ENCODE measurements around the gene CCDC74B.
"Not testable (repeated sequence)": the region's sequence is repeated elsewhere in the genome, so short reads cannot be mapped to it uniquely, and the experiment has no call there.

The CCDC74B gene

GRCh38 chr2:130150181-130151144, 5.6 kb upstream of the CCDC74B start:
- no peak for DNase-seq (ENCODE audit: low read depth in 2 of 2)

- not testable (repeated sequence) for DNase-seq (ENCODE audit: low read depth in 2 of 2)
These were observed 3.6 kb upstream of the CCDC74B start for GRCh38 chr2:130148515-130148914.

DNA sequence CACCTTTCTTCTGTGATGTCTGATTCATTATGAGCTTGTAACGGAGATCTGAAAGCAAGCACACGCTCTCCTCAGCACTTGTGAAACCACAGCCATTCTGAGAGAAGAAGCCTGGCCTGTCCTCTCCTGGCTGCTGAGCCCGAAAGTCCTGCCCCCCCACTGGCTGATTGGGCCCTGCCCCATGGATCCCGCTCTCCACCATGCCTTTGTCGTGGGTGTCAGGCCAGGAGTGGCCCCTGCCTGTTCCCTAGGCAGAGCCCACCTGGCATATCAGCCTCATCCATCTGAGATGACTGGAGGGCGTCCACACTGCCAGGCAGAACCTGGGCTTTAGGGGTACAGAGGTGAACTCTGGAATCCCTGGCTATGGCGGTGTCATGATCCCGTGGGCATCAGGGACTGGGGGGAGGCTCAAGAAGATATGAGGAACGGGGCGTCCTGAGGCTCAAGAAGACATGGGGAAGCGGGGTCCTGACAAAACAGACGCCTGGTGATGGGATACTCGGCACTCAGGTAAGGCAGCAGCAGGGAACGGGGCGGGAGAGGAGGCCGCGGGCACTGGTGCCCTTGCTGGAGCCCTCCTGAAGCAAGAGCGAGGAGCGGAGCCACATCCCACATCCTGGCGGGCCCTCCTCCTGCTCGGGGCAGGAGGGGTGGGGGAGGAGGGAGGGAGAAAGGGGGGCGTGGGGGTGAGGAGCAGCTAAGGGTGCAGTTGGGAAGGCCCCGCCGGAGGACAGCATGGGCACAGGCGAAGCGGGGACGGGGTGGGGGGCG, 1.5 kb downstream of the CCDC74B start:
- not testable (repeated sequence) for DNase-seq (ENCODE audit: low read depth in 2 of 2)

GRCh38 chr2:130142396-130143265, 2.3 kb downstream of the CCDC74B start:
- not testable (repeated sequence) for DNase-seq (ENCODE audit: low read depth in 2 of 2)

- not testable (repeated sequence) for DNase-seq (ENCODE audit: low read depth in 2 of 2)
These were observed 3.1 kb downstream of the CCDC74B start for GRCh38 chr2:130141645-130142370.

GRCh38 chr2:130141002-130141401, 3.9 kb downstream of the CCDC74B start:
- not testable (repeated sequence) for DNase-seq (ENCODE audit: low read depth in 2 of 2)

GRCh38 chr2:130140516-130140915, 4.4 kb downstream of the CCDC74B start:
- not testable (repeated sequence) for DNase-seq (ENCODE audit: low read depth in 2 of 2)

DNA sequence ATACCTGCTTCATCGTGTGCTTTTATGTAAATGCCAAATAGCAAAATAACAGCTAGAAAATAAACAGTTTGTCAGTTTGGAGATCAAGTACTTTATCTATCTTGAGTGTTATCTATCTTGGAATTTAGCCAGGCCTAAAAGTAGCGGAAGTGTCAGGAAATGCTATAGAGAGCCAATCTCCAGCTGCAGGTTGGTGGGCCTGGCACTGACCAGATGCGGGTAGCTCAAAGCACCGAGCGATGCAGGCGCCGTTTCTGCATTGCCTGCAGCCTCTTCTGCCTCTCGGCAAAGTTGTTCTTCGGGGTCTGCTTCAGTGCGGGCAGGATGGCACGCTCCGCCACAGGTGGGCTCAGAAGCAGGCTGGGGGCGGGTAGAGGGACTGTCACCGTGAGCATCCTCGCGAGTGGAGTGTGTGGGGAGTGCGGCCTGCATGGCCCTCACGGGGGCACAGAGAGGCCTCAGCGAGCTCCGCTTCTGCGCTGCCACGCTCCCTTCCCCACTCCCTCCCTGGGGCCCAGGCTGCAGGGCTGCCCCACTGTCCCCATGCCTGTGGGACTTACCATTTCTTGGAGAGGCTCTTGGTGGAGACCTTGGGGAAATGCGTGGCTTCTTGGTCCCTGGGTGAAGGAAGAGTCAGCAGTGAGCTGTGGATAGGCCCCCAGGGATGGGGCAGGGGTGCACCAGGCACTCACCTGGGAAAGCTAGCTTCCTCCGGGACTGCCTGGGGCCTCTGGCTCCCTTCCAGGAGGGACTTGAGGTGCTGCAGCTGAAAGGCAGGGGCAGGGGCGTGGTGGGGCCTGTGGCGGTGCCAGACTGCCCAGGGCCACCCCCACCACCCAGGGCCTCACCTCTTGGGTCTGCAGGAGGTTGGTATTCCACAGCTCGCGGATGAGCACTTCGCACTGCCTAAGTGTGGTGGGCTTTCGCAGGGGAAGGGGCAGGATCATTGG, 5.3 kb downstream of the CCDC74B start:
- not testable (repeated sequence) for DNase-seq (ENCODE audit: low read depth in 2 of 2)

DNA sequence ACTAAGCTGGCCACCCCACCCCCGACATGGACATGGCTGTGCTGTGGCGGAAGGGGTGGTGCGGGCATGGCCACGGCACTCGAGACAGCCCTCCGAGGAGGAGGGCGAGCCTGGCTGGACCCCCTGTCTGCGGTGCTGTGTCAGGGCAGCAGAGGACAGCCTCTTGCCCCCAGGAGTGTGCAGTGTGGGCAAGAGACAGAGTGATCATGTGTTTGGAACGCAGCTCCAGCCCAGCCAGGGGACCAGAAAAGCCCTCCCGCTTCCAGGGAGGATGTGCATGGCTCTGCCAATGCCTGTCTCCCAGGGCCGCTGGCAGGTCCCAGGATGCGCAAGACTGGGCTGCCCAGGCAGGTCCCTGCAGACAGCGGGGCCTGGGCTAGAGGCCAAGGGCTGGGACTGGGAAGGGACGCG, 6.1 kb downstream of the CCDC74B start:
- DNase-seq (ENCODE audit: low read depth in 2 of 2) = not testable (repeated sequence)

GRCh38 chr2:130138326-130138725, 6.6 kb downstream of the CCDC74B start:
- DNase-seq (ENCODE audit: low read depth in 2 of 2) = not testable (repeated sequence)

DNA sequence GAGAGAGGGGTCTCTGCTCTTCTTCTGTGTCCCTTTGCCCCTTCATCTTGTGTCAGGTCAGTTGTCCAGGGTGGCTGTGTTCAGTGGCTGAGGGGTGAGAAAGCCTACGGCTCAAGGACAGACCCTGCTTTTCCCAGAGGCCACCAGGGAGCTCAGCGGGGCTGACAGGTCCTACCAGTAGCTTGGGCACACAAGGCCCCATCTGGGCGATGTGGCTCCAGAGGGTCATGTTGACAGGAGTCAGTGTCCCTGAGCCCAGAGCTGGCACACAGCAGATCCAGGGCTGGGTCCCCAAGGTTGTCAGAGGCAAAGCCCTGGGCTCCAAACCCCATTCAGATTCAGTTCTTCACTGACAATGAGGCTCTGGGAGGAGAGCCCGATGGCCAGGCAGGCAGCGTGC, 7.8 kb downstream of the CCDC74B start:
- DNase-seq (ENCODE audit: low read depth in 2 of 2) = not testable (repeated sequence)

DNA sequence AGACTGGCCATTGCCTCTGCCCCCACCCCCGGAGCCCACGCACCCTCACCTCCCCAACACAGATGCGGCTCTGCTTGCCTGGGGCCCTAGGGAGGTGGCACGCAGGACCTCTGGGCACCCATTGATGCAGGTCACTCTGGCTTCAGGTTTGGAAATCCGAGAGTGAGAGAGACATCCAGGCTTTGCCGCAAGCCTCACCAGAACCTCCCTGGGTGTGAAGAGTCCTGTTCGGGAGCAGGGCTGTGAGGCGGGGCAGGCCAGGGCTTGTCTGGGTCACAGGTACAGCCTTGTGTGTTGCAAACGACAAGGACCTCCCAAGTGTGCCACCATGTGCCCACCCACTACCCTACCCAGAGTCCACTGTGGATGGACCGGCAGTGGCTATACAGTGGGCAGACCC, 8.4 kb downstream of the CCDC74B start:
- DNase-seq (ENCODE audit: low read depth in 2 of 2) = not testable (repeated sequence)

DNA sequence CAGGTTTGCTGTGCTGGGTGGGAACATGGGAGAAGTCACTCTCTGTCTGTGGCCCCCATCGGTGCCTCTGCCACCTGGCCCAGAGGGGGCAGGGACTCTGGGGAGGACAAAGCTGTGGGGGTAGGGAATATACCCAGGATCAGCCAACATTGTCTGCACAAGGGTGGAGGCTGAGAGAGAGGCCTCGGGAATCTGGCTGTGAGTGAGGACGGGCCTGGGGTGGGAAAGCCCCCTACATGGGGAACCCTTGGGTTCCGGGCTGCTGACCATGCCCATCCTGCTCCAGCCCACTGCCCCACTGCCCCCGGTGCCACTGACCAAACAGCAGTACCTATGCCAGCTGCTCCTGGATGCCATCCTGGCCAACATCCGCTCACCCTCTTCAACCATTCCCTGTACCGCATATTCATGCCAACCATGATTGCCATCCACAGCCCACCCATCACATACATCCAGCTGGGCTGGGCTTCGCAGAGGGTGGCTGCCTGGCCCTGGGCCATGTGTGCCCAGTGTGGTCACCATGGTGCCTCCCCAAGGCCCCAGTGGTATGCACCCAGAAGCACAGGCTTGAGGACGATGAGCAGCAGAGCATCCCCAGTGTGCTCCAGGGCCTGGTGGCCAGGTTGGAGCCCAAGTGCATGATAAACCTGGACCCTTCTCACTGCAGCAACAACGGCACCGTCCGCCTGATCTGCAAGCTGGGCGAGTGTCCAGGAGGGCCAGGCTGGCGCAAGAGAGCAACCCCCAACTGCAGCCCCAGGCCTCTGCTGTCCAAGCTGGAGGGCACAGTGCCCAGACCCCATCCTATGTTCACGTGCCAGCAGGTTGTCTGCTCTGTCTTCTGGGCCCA, 9.0 kb downstream of the CCDC74B start:
- DNase-seq (ENCODE audit: low read depth in 2 of 2) = no peak

GRCh38 chr2:130129120-130129829, 15.6 kb downstream of the CCDC74B start, which contains the start of gene POTEF:
POTEF (minus strand) TSS chr2:130129222; CDS start chr2:130120515, 8,707 bp downstream.
- DNase-seq (ENCODE audit: low read depth in 2 of 2) = not testable (repeated sequence)

GRCh38 chr2:130128464-130128863, 16.4 kb downstream of the CCDC74B start:
- not testable (repeated sequence) for DNase-seq (ENCODE audit: low read depth in 2 of 2)

- DNase-seq (ENCODE audit: low read depth in 2 of 2) = not testable (repeated sequence)
These were observed 17.2 kb downstream of the CCDC74B start for GRCh38 chr2:130127726-130128125.

GRCh38 chr2:130120924-130121323, 24.0 kb downstream of the CCDC74B start:
- not testable (repeated sequence) for DNase-seq (ENCODE audit: low read depth in 2 of 2)
